ENCODE measurements around the gene CLIC2.
"Not testable (repeated sequence)": the region's sequence is repeated elsewhere in the genome, so short reads cannot be mapped to it uniquely, and the experiment has no call there.

Gene CLIC2

GRCh38 chrX:155334486-155335336 is at the start of gene CLIC2:
Gene CLIC2, minus strand, starts transcription at chrX:155334614. Its CDS starts 187 bp downstream, at chrX:155334427.
- no peak for DNase-seq

- not testable (repeated sequence) for DNase-seq
Observed at GRCh38 chrX:155382529-155382967, 48.1 kb upstream of the CLIC2 start.

GRCh38 chrX:155381843-155382528 is 47.6 kb upstream of the CLIC2 start, which contains the start of gene F8A2:
Gene F8A2, plus strand, starts transcription at chrX:155382095. Its CDS starts 20 bp downstream, at chrX:155382115.
- not testable (repeated sequence) for DNase-seq

GRCh38 chrX:155379802-155380201 is 45.4 kb upstream of the CLIC2 start:
- DNase-seq: not testable (repeated sequence)

- DNase-seq: not testable (repeated sequence)
Observed at GRCh38 chrX:155373777-155374458, 39.5 kb upstream of the CLIC2 start.

GRCh38 chrX:155363712-155364111 is 29.3 kb upstream of the CLIC2 start:
- not testable (repeated sequence) for DNase-seq

- DNase-seq: not testable (repeated sequence)
Observed at GRCh38 chrX:155349448-155349847, 15.0 kb upstream of the CLIC2 start.

GRCh38 chrX:155345689-155346088 is 11.3 kb upstream of the CLIC2 start:
- not testable (repeated sequence) for DNase-seq

- DNase-seq: not testable (repeated sequence)
Observed at GRCh38 chrX:155335337-155335712, 911 bp upstream of the CLIC2 start.

DNA sequence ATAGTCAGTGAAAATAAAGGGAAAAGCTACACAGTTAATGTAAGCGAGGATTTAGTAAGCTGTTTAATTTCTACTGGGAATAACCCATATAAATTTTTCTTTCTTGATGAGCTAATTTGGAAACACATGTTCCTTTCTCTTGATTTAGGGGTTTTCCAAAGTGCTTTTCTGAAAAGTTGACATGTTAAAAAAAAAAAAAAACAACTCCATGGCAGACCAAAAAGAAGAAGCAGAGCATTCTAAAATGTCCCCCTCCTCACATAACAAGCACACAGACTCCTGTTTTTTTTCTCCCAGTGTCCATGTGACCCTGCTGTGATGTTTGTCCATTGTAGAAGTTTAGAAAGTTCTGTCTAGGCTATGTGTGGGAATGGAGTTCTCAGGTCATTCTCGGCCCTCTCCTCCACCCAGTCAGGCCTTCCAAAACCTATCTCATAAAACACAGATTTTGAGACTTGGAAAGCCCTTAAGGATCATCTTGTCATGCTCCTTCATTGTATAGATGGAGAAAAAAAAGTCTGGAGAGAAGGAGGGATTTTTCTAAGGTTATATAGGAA is 792 bp downstream of the CLIC2 start:
- DNase-seq: no peak

GRCh38 chrX:155330992-155331391 is 3.4 kb downstream of the CLIC2 start:
- no peak for DNase-seq

DNA sequence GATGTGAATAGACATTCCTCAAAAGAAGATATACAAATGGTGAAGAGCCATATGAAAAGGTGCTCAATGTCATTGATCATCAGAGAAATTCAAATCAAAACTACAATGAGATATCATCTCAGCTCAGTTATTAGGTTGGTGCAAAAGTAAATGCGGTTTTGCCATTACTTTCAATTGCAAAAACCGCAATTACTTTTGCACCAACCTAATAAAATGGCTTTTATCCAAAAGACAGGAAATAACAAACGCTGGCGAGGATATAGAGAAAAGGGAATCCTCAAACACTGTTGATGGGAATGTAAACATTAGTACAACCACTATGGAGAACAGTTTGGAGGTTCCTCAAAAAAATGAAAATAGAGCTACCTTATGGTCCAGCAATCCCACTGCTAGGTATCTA is 5.1 kb downstream of the CLIC2 start:
- no peak for DNase-seq

DNA sequence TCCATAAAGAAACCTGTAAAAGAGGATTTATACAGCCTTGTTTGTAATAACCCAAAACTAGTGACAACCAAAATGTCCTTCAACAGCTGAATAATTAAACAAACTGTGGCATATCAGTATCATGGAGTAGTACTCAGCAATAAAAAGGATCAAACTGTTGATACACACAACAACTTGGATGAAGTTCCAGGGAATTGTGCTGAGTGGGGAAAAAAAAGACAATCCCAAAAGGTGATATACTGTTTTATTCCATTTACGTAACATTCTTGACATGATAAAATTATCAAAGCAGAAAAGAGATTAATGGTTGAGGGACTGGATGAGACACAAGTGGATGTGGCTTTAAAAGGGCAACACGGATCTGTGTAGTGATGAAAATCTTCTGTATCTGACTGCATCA is 7.8 kb downstream of the CLIC2 start:
- no peak for DNase-seq

DNA sequence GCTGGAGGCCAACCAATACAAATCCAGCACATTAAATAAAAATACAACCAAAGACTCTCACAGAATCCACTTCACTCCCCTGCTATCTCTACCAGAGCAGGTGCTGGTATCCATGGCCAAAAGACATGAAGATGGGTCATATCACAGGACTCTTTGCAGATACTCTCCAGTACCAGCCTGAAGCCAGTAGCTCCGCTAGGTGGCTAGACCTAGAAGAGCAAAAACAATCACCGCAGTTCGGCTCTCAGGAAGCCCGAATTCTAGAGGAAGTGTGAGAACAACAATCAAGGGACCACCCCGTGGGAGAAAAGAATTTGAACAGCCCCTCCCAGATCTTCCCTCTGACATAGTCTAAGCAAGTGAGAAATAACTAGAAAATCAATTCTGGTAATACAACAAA is 20.2 kb downstream of the CLIC2 start:
- DNase-seq: no peak

- no peak for DNase-seq
Observed at GRCh38 chrX:155313766-155314165, 20.6 kb downstream of the CLIC2 start.

- DNase-seq: no peak
Observed at GRCh38 chrX:155293771-155294170, 40.6 kb downstream of the CLIC2 start.

GRCh38 chrX:155279873-155280272 is 54.5 kb downstream of the CLIC2 start:
- no peak for DNase-seq

- DNase-seq: no peak
Observed at GRCh38 chrX:155270969-155271368, 63.4 kb downstream of the CLIC2 start.

DNA sequence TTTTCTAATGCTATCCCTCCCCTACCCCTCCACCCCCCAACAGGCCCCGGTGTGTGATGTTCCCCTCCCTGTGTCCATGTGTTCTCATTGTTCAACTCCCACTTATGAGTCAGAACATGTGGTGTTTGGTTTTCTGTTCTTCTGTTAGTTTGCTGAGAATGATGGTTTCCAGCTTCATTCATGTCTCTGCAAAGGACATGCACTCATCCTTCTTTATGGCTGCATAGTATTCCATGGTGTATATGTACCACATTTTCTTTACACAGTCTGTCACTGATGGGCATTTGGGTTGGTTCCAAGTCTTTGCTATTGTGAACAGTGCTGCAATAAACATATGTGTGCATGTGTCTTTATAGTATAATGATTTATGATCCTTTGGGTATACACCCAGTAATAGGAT is 66.4 kb downstream of the CLIC2 start:
- not testable (repeated sequence) for DNase-seq

DNA sequence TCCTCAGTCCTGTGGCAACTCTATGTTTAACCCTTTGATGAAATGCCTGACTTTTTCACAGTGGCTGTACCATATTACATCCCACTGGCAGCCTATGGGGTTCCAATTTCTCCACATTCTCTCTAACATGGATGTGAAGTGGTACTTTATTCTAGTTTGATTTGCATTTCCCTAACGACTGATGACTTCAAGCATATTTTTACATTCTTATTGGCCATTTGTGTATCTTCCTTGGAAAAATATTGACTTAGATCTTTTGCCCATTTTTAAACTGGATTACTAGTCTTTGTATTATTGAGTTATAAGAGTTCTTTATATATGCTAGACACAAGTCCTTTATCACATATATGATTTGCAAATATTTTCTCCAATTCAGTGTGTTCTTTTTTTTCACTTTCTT is 68.0 kb downstream of the CLIC2 start:
- no peak for DNase-seq

DNA sequence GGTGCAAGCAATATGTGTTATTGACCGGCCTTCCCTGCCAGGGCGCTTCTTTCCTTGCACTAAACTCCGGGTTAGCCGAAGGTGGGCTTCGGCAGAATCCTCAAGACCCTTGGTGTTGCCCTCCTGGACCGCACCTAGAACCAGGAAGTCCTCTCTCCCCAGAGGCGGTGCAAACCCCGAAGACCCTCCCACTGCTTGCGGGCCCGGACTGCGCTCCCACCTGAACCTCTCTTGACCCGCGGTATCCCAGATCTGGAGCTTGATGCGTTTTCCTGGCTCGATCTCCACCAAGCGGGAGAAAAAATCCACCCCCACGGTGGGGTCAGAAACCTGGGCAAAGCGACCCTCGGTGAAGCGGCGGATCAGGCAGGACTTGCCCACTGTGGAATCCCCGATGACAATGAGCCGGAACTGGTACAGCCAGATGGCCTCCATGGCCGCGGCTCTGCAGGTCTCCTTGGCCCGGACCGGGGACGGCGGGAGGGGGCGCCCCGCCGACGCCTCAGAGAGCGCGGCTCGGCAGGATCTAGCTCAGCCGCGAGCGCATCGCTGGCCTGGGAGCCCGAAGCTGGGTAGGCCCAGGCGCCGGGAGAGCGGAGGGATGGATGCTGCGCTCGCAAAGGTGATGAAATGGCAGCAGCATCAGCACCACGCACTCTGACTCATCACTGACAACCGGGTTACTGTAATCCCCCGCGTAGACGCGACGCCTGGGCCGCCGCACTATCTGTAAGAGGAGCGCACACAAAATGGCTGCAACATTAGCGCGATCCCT is 70.4 kb downstream of the CLIC2 start, which contains the start of gene RAB39B:
TSS of gene RAB39B (minus strand) at position 638 of the 775 bp plus-strand sequence. CDS start at position 435, 203 bp downstream.
- peak; percentile 90 to 96 for DNase-seq

Measured in NCI-H526 (cell line).